GM19035 (cell line): Measurements from ENCODE around the gene ABHD12.

ENCODE experiments used
- ATAC-seq: cut with Tn5 transposase; IDR thresholded peaks from one replicate; pipeline ENCODE4 v1.9.1; 2021; ENCODE audit not compliant: unreplicated experiment

Gene ABHD12

GRCh38 chr20:25382704-25383370, 7.8 kb downstream of the ABHD12 start:
- no peak for ATAC-seq

DNA sequence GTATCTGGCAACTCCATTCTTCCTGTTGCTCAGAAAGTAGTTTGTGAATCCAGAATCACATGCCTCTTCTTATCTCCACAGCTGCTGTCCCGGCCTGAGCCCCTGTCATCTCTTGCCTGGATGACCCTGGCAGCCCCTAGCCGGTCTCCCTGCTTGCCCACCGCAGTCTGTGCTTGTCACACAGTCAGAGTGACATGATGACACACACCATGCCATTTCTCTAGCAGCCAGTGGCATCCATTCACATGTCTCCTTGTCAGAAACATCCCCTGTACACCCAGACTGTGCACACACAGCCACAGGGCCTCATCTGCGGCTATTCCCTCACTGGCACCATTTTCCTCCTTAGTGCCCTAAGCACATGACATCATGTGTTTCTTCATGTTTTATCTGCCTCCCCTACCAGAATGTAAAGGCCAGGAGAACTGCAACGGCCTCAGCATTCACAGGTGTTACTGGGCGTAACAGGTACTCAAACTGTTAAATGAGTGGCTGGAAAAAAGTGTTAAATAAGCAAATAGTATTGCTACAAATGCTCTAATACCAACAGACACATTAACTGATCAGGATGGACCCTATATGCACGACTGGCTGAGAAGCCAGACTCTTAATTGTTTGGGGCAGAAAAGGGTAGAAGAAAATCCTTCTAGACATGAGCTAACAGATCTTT, 9.6 kb downstream of the ABHD12 start:
- no peak for ATAC-seq

DNA sequence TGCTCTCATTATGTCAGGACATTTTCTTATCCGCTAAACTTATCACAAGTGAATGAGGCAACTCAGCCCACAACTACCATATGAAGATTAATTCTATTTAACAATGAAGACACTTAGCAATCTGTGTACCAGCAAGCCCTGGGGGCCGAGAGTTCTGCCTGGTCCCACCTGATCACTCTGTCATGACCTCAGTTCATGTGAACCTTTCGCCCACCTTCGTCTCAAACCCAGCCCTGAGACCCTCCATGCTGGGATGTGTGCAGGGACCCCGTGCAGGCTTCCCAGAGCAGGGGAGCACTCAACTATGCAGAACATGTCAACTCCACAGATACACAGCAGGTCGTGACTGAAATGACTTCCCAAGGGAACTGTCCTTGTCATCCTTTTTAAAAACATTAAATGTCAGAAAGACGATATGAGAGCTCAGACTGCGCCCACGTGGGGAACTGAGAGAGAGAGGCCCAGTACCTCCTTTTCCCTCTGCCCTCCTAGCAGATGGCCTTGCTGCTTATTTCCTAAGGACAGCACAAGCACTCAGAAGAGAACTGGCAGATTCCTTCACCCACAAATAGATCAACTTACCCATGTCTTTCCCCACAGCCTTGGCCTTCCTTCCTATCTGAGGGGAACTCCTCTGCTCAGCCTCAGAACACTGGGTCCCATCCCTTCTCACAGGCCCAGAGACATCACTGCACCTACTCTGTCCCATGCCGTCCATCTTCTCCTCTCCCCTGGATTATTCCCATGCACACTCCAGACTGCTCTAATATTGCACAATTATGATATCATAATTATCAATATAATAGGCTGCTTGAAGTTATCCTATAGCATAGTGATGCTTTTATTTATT, 11.5 kb downstream of the ABHD12 start:
- ATAC-seq: no peak

DNA sequence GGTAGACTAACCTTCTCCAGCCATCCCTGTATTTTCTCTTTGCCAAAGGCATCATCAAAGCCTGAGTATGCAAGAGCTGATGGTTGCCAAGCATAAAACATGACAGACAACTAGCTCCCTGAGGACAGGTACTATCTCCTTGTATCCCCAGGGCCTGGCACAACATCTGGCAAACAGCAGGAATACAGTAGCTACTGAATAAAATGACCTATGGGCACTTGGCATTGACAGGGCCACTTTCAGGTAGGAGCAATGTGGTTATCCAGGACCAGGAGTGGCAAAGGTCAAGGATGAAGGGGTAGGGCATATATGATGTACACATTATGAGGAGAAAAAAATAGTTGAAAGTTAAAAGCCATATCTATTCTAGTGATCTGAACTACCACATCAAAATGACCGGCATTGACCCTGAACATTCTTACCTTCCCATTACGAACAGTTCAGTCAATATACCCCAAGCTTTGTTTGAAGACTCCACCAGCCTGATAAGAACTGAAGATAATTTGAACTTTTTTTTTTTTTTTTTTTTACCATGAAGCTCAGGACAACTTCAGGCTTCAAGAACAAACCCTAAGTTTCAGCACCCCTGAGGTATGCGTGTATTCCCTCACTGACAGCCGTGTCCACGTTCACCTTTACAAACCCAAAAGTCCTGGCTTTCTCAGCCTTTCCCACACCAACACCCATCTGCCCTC, 12.3 kb downstream of the ABHD12 start:
- no peak for ATAC-seq

GRCh38 chr20:25376886-25377285, 13.7 kb downstream of the ABHD12 start:
- no peak for ATAC-seq

- ATAC-seq: no peak
Observed at GRCh38 chr20:25376236-25376635, 14.4 kb downstream of the ABHD12 start.

GRCh38 chr20:25374842-25375241, 15.8 kb downstream of the ABHD12 start:
- ATAC-seq: no peak

- no peak for ATAC-seq
Observed at GRCh38 chr20:25372584-25373336, 17.9 kb downstream of the ABHD12 start.

DNA sequence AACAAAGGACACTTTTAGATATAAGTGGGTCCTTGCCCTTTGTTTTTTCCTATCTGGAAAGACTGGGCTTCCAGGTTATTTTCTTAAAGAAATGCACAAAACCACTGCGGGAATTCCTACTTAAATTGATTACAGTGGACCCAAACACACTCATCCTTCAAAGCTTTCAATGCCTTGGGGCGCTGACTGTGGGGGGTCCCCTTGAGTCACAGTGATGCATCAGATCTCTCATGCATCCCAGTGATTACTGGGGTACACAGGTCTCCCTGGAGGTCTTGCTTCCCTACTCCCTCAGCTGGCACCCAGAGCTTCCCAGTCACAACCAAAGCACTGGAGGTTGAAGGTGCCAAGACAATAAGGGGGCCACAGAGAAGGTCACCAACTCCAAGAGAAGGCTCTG, 20.7 kb downstream of the ABHD12 start:
- ATAC-seq: no peak

GRCh38 chr20:25369529-25369928, 21.1 kb downstream of the ABHD12 start:
- ATAC-seq: no peak

DNA sequence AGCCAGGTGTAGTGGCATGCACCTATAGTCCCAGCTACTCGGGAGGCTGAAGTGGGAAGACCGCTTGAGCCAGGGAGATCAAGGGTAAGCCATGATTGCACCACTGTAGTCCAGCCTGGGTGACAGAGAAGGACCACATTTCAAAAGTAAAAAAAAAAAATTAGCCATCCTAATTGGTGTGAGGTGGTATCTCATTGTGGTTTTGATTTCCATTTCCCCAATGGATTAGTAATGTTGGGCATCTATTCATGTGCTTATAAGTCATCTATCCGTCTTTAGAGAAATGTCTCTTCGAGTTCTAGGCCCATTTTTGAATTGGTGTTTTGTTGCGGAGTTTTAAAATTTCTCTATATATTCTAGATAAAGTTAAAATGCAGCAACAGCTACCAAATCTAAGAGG, 21.7 kb downstream of the ABHD12 start:
- no peak for ATAC-seq

DNA sequence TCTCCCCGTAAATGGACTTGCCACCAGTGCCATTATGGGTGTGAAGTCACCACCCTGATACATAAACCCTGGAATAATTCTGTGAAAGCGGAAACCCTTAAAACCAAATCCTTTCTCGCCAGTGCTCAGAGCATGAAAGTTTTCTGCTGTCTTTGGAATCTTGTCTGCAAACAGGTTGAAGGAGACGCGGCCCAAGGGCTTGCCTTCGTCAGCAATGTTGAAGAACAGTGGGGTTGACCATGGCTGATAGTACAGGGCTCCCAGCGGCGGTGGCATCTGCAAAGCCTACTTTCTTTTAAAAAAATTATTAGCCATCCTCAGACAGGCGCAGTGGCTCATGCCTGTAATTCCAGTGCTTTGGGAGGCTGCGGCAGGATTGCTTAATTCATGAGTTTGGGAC, 22.1 kb downstream of the ABHD12 start:
- no peak for ATAC-seq

GRCh38 chr20:25364879-25365699, 25.5 kb downstream of the ABHD12 start:
- no peak for ATAC-seq

GRCh38 chr20:25364180-25364788, 26.4 kb downstream of the ABHD12 start:
- ATAC-seq: no peak

- ATAC-seq: no peak
Observed at GRCh38 chr20:25361287-25361683, 29.4 kb downstream of the ABHD12 start.

DNA sequence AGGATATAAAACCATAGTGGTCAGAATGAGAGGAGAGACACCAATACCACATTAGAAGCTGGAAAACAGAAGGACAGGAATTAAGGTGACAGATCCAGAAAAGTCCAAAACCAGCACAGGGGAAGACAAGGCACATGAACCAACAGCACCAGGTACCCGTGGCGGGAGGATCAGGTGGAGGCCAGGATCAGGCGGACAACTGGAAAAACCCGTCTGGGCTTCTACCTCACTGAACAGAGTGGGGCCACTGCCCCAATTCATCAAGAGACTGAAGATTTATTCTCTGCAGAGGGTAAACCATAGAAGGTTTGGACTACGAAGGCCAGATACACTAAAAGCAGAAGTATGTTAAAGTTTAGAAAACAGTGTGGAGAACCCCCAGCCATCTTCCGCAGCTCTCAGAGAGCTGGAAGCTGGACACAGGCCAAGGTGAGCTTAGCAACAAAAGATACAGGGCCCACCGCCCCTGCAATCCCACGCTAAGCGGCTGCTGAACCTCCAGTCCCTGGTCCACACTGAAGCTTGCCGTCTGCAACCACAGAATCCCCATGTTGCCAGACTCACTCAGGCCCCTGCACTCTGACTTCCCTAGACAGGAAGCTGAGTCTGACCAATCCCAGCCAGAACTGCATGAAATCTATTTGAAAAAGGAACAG, 29.9 kb downstream of the ABHD12 start:
- no peak for ATAC-seq

DNA sequence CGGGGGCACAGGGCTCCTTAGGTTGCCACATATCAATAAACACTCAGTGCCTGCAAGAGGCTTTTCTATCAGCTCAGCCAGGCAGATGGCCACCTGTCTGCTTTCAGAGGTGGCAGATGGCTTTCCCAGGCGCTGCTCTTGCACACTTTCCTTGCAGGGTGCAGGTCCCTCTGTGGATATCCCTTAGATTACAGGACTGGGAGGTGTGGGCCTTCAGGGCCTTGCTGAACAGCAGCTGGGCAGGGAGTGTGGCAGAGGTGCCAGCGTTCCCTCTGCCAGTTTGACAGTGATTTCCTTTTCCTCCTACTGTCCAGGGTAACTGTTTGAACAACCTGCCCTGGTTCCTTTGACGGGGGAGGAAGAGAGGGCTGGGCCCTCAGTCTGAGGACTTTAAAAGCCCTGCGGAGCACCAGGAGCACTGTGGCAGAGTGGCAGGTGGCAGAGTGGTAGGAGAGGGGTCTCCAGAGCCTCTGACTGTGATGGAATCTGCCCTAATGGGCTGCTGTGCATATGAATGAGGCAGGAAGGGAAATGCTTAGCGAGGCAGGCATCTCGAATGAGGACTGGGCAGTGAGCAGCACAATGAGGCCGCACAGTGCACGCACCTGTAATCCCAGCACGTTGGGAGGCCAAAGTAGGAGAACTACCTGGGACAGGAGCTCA, 34.2 kb downstream of the ABHD12 start:
- no peak for ATAC-seq

GRCh38 chr20:25355866-25356265, 34.8 kb downstream of the ABHD12 start:
- ATAC-seq: no peak
